ENCODE data around the gene CNTNAP4. TPM values are rescaled to one million over a fixed set of nuclear protein-coding genes. Genes with fewer than 3 reads are reported as not detected.

The CNTNAP4 gene
- total and polyA plus RNA-seq, 2 of the 4 experiments (the other 2 are of a cell fraction): not detected

GRCh38 chr16:76428858-76429257 is 151.7 kb downstream of the CNTNAP4 start:
- Histone ChIP-seq H3K56ac (ENCODE audit: extremely low read depth, insufficient read depth, low read length) (no peak overlapping the region), H3K4me3 (ENCODE audit: insufficient read depth, low read depth, low read length) (no peak overlapping the region), H3K9me3 (ENCODE audit: control insufficient read depth, insufficient read depth, low read length) (peaks cover 2% of the 10 kb centered on the region), H2BK15ac (ENCODE audit: low read depth, low read length) (no peak overlapping the region), H3K4me2 (ENCODE audit: low read depth, low read length) (no peak overlapping the region), H4K20me1 (ENCODE audit: insufficient read depth, low read length) (no peaks in the 10 kb centered on the region), H2BK5ac (ENCODE audit: low read depth, low read length, poor library complexity, severe bottlenecking) (no peak overlapping the region), H3K27ac (ENCODE audit: insufficient read depth, low read length) (no peak overlapping the region), H2AK5ac (ENCODE audit: low read depth, low read length) (no peak overlapping the region), H2AFZ (replicated peaks; ENCODE audit: low read length, poor library complexity) (no peak overlapping the region), H2BK20ac (ENCODE audit: low read depth, low read length) (no peak overlapping the region), H4K8ac (ENCODE audit: low read depth in 2 of 2, low read length in 2 of 2) (no peak overlapping the region), H2AK9ac (replicated peaks; ENCODE audit: low read depth, low read length, poor library complexity) (no peak overlapping the region), H3K36me3 (ENCODE audit: control insufficient read depth, insufficient read depth, low read length) (no peaks in the 10 kb centered on the region), H3K18ac (ENCODE audit: low read depth, low read length) (no peak overlapping the region), H3K4me1 (ENCODE audit: control insufficient read depth, insufficient read depth, low read length) (no peaks in the 10 kb centered on the region), H3K4ac (ENCODE audit: low read depth, low read length) (no peak overlapping the region), H3K23ac (ENCODE audit: low read depth, low read length) (no peak overlapping the region), H3K9me1 (ENCODE audit: insufficient read depth, low read length) (no peaks in the 10 kb centered on the region), H3K14ac (replicated peaks; ENCODE audit: low read depth, low read length) (no peak overlapping the region), H3K27me3 (ENCODE audit: control insufficient read depth, insufficient read depth, low read length) (no peaks in the 10 kb centered on the region), H4K5ac (ENCODE audit: low read depth, low read length) (no peak overlapping the region), H3K9ac (ENCODE audit: low read depth, low read length) (no peak overlapping the region), H2BK120ac (ENCODE audit: low read depth, low read length) (no peak overlapping the region), H3K79me1 (ENCODE audit: low read depth in 1 of 2, low read length in 2 of 2) (no peaks in the 10 kb centered on the region), H4K91ac (ENCODE audit: insufficient read depth, low read depth, low read length) (no peak overlapping the region)
- DNase-seq: no peak
- TF ChIP-seq NFE2L2 (IDR thresholded peaks at IDR 0.05; ENCODE audit: low read depth, low read length) (no peak), SMC3 (IDR thresholded peaks at IDR 0.05; ENCODE audit: low read depth, low read length) (no peak), MXI1 (IDR thresholded peaks at IDR 0.05; ENCODE audit: borderline replicate concordance, low read depth, low read length) (no peak), BHLHE40 (IDR thresholded peaks at IDR 0.05; ENCODE audit: low read depth, low read length) (no peak), MAFK (IDR thresholded peaks at IDR 0.05; ENCODE audit: low read depth, low read length) (no peak), RFX5 (IDR thresholded peaks at IDR 0.05; ENCODE audit: low read depth, low read length) (no peak)
- TF ChIP-seq, protein P1, sequence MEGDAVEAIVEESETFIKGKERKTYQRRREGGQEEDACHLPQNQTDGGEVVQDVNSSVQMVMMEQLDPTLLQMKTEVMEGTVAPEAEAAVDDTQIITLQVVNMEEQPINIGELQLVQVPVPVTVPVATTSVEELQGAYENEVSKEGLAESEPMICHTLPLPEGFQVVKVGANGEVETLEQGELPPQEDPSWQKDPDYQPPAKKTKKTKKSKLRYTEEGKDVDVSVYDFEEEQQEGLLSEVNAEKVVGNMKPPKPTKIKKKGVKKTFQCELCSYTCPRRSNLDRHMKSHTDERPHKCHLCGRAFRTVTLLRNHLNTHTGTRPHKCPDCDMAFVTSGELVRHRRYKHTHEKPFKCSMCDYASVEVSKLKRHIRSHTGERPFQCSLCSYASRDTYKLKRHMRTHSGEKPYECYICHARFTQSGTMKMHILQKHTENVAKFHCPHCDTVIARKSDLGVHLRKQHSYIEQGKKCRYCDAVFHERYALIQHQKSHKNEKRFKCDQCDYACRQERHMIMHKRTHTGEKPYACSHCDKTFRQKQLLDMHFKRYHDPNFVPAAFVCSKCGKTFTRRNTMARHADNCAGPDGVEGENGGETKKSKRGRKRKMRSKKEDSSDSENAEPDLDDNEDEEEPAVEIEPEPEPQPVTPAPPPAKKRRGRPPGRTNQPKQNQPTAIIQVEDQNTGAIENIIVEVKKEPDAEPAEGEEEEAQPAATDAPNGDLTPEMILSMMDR (conservative IDR thresholded peaks at IDR 0.05; ENCODE audit: low read depth, low read length): no peak
- dilution Hi-C loops (cut with HindIII; ENCODE audit: low sequenced_read_pairs, unreplicated experiment) (no loop called here), in situ Hi-C loops (cut with MboI; ENCODE audit: low sequenced_read_pairs) (no loop called here), intact Hi-C loops (cut with micrococcal nuclease) (no loop called here)
- ChIA-PET CTCF (interaction anchor here (0.7 kb wide), 1 partner anchor 1179 kb away, joined by 3 read pairs; no protein-coding TSS in a partner anchor), POLR2A (ENCODE audit: unreplicated experiment) (no interaction called here)
- BruUV-seq (replicated peaks): no TSS peak
- no peak for ATAC-seq (ENCODE audit: low read depth)
- no CpG with 5 or more reads among the region's 5 CpGs for WGBS, 2 experiments (ENCODE audit: extremely low coverage in 2 of 2, insufficient read length in 1 of 2)
